ENCODE results near the gene MAP3K5.

Gene MAP3K5

DNA sequence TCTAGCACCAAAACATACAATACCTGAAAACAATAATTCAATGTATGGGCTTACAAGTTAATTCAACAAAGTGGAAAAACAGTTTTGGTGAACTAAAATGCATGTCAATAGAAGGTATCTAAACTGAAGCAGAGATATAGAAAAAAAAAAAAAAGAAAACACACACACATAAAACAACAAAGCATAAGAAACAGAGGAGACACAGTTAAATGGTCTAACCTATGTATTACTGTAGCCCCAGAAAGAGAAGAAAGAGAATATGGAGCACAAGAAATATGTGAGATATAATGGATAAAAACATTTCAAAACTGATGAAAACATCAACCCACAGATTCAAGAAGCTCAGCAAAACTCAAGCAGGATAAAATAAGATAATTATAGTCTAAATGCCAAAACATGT lies 118.7 kb downstream of the MAP3K5 start:
- TF ChIP-seq, protein P1, sequence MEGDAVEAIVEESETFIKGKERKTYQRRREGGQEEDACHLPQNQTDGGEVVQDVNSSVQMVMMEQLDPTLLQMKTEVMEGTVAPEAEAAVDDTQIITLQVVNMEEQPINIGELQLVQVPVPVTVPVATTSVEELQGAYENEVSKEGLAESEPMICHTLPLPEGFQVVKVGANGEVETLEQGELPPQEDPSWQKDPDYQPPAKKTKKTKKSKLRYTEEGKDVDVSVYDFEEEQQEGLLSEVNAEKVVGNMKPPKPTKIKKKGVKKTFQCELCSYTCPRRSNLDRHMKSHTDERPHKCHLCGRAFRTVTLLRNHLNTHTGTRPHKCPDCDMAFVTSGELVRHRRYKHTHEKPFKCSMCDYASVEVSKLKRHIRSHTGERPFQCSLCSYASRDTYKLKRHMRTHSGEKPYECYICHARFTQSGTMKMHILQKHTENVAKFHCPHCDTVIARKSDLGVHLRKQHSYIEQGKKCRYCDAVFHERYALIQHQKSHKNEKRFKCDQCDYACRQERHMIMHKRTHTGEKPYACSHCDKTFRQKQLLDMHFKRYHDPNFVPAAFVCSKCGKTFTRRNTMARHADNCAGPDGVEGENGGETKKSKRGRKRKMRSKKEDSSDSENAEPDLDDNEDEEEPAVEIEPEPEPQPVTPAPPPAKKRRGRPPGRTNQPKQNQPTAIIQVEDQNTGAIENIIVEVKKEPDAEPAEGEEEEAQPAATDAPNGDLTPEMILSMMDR (IDR thresholded peaks at IDR 0.05; ENCODE audit: low read depth, low read length), result no peak
- in situ Hi-C loops (cut with HindIII; ENCODE audit: low sequenced_read_pairs), result no loop called here
- no peak for DNase-seq (ENCODE audit: low read depth, low spot score)
- no peak overlapping the region for H3K4me3 ChIP-seq (ENCODE audit: low read depth, low read length)

DNA sequence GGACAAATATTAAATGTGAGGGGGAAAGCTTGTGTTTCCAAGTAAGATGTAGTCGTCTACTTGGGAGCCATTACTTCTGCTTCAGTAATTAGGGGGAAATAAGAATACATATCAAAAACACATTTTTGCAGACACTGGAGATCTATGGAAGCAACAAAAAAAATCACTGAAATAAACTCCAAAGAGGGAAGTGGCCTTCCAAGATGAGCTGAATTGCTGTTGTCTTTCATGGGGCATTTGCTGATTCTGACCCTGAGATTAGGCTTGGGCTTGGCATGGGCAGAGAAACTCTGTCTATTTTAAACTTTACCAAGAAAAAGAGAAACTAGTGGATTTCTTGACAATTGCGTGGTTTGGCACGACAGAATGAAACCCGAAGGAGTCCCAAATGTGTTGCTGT lies 120.1 kb downstream of the MAP3K5 start:
- no peak overlapping the region for H3K4me3 ChIP-seq (ENCODE audit: low read depth, low read length)
- no peak for DNase-seq (ENCODE audit: low read depth, low spot score)
- in situ Hi-C loops (cut with HindIII; ENCODE audit: low sequenced_read_pairs), result no loop called here
- TF ChIP-seq, protein P1 (IDR thresholded peaks at IDR 0.05; ENCODE audit: low read depth, low read length), result no peak

DNA sequence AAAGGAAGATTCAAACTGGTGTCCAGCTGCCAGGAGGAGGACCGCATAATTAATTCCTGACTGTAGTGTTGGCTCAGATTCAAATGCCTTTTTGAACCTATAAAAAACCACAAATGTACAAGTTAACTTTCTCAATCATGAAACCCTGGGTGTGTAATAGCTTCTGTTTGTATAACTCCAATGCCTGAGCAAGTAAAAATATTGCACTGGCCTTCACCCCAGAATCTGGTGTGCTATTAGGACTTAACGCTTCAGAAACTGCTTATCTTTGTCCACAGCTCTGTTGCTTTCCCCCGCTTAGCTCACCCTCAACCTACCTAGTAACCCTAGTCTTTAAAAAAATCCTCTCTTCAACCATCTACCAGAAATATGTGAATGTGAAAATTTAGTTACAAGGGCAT lies 123.0 kb downstream of the MAP3K5 start:
- no peak overlapping the region for H3K4me3 ChIP-seq (ENCODE audit: low read depth, low read length)
- TF ChIP-seq, protein P1 (IDR thresholded peaks at IDR 0.05; ENCODE audit: low read depth, low read length), result no peak
- in situ Hi-C loops (cut with HindIII; ENCODE audit: low sequenced_read_pairs), result no loop called here
- DNase-seq (ENCODE audit: low read depth, low spot score), result peak; percentile 94

- in situ Hi-C loops (cut with HindIII; ENCODE audit: low sequenced_read_pairs), result no loop called here
- H3K4me3 ChIP-seq (ENCODE audit: low read depth, low read length), result no peak overlapping the region
- TF ChIP-seq, protein P1 (IDR thresholded peaks at IDR 0.05; ENCODE audit: low read depth, low read length), result no peak
- DNase-seq (ENCODE audit: low read depth, low spot score), result no peak
These were observed 123.7 kb downstream of the MAP3K5 start for GRCh38 chr6:136668571-136668970.

DNA sequence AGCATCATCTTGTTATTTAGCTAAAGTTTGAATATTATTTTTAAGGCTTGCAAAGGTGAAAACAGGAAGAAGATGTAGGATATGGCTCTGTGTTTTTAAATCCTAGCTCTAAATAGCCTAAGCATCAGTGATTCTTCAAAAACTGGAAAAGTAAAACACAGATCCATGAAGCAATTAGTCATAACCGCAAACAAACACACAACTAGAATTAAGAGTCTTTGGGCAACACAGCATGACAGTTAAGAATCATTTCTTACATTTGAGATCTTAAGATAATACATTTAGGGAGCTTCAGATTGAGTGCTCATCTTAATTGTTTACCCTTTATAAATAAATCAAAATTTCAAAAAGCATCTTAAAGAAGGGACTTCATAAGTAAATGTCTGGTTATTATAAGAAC lies 126.2 kb downstream of the MAP3K5 start:
- TF ChIP-seq, protein P1 (IDR thresholded peaks at IDR 0.05; ENCODE audit: low read depth, low read length), result no peak
- no peak overlapping the region for H3K4me3 ChIP-seq (ENCODE audit: low read depth, low read length)
- DNase-seq (ENCODE audit: low read depth, low spot score), result no peak
- in situ Hi-C loops (cut with HindIII; ENCODE audit: low sequenced_read_pairs), result no loop called here

- H3K4me3 ChIP-seq (ENCODE audit: low read depth, low read length), result no peak overlapping the region
- DNase-seq (ENCODE audit: low read depth, low spot score), result no peak
- TF ChIP-seq, protein P1 (IDR thresholded peaks at IDR 0.05; ENCODE audit: low read depth, low read length), result no peak
- in situ Hi-C loops (cut with HindIII; ENCODE audit: low sequenced_read_pairs), result no loop called here
These were observed 129.7 kb downstream of the MAP3K5 start for GRCh38 chr6:136662347-136663237.
